ENCODE data around the gene KRTAP1-3. TPM values are rescaled to one million over a fixed set of nuclear protein-coding genes. Genes with fewer than 3 reads are reported as not detected.

The KRTAP1-3 gene
- total RNA-seq, 1 experiment from 2014 or later = not detected

- ChIA-PET POLR2A (no interaction called here), CTCF (no interaction called here)
- H3K9me3 Mint-ChIP-seq = no peaks in the 10 kb centered on the region
- DNase-seq (ENCODE audit: low spot score) (no peak), ATAC-seq (no peak)
- no peak overlapping the region for H3K4me3 Mint-ChIP-seq
- H3K36me3 Mint-ChIP-seq = no peaks in the 10 kb centered on the region
- H3K4me1 Mint-ChIP-seq = peaks cover 17% of the 10 kb centered on the region
- TF ChIP-seq NR1H2 (CRISPR knock-in tag; IDR thresholded peaks at IDR 0.05) = no peak
- no peak for TF ChIP-seq ZNF512 (CRISPR knock-in tag; IDR thresholded peaks at IDR 0.05; ENCODE audit: borderline replicate concordance)
- no peak for TF ChIP-seq TP53 (CRISPR knock-in tag; IDR thresholded peaks at IDR 0.05)
- TF ChIP-seq ATF1 (CRISPR knock-in tag; IDR thresholded peaks at IDR 0.05) = no peak
- no peak for TF ChIP-seq GABPB1 (CRISPR knock-in tag; IDR thresholded peaks at IDR 0.05)
- no peak for TF ChIP-seq NR3C1 (CRISPR knock-in tag; conservative IDR thresholded peaks at IDR 0.05; ENCODE audit: low read depth)
- no peak for TF ChIP-seq E2F1 (CRISPR knock-in tag; IDR thresholded peaks at IDR 0.05)
- no peak for TF ChIP-seq PRDM15 (CRISPR knock-in tag; IDR thresholded peaks at IDR 0.05)
- no peak for TF ChIP-seq FOXK1 (CRISPR knock-in tag; IDR thresholded peaks at IDR 0.05)
- no peak for TF ChIP-seq ZNF671 (CRISPR knock-in tag; IDR thresholded peaks at IDR 0.05)
- TF ChIP-seq SOX15 (CRISPR knock-in tag; IDR thresholded peaks at IDR 0.05) = no peak
- TF ChIP-seq TEAD1 (CRISPR knock-in tag; IDR thresholded peaks at IDR 0.05) = no peak
- TF ChIP-seq ZNF232 (CRISPR knock-in tag; IDR thresholded peaks at IDR 0.05) = no peak
- H3K27ac Mint-ChIP-seq = no peak overlapping the region
- no peaks in the 10 kb centered on the region for H3K27me3 Mint-ChIP-seq (ENCODE audit: low read depth)
Observed at GRCh38 chr17:41063449-41063848, 28.8 kb upstream of the KRTAP1-3 start.

- ChIA-PET CTCF (no interaction called here), POLR2A (no interaction called here)
- Mint-ChIP-seq H3K27ac (no peak overlapping the region), H3K4me3 (no peak overlapping the region), H3K36me3 (peaks cover 4% of the 10 kb centered on the region; the same call in 1 of the 2 replicates), H3K9me3 (peaks cover 8% of the 10 kb centered on the region), H3K27me3 (ENCODE audit: low read depth) (no peaks in the 10 kb centered on the region), H3K4me1 (peaks cover 17% of the 10 kb centered on the region)
- ATAC-seq (no peak), DNase-seq (ENCODE audit: low spot score) (no peak)
- no peak for TF ChIP-seq CDX4 (CRISPR knock-in tag; IDR thresholded peaks at IDR 0.05; ENCODE audit: borderline replicate concordance)
- no peak for TF ChIP-seq JUN (CRISPR knock-in tag; IDR thresholded peaks at IDR 0.05)
- no peak for TF ChIP-seq ZNF512 (CRISPR knock-in tag; IDR thresholded peaks at IDR 0.05; ENCODE audit: borderline replicate concordance)
- TF ChIP-seq ATF2 (CRISPR knock-in tag; IDR thresholded peaks at IDR 0.05; ENCODE audit: borderline replicate concordance, low read depth) = no peak
- no peak for TF ChIP-seq KAT7 (CRISPR knock-in tag; IDR thresholded peaks at IDR 0.05; ENCODE audit: borderline replicate concordance)
- no peak for TF ChIP-seq MAX (CRISPR knock-in tag; IDR thresholded peaks at IDR 0.05)
- no peak for TF ChIP-seq ZNF317 (CRISPR knock-in tag; IDR thresholded peaks at IDR 0.05; ENCODE audit: borderline replicate concordance, low read depth)
- TF ChIP-seq ZMAT4 (CRISPR knock-in tag; IDR thresholded peaks at IDR 0.05) = no peak
- TF ChIP-seq CREM (CRISPR knock-in tag; IDR thresholded peaks at IDR 0.05) = no peak
- TF ChIP-seq CTCF (IDR thresholded peaks at IDR 0.05) = no peak
- no peak for TF ChIP-seq PRRX2 (CRISPR knock-in tag; IDR thresholded peaks at IDR 0.05)
- no peak for TF ChIP-seq ZNF396 (CRISPR knock-in tag; IDR thresholded peaks at IDR 0.05; ENCODE audit: borderline replicate concordance)
Observed at GRCh38 chr17:41061964-41062363, 27.3 kb upstream of the KRTAP1-3 start.
